ENCODE results near the gene CRYBB3.

CRYBB3 gene

DNA sequence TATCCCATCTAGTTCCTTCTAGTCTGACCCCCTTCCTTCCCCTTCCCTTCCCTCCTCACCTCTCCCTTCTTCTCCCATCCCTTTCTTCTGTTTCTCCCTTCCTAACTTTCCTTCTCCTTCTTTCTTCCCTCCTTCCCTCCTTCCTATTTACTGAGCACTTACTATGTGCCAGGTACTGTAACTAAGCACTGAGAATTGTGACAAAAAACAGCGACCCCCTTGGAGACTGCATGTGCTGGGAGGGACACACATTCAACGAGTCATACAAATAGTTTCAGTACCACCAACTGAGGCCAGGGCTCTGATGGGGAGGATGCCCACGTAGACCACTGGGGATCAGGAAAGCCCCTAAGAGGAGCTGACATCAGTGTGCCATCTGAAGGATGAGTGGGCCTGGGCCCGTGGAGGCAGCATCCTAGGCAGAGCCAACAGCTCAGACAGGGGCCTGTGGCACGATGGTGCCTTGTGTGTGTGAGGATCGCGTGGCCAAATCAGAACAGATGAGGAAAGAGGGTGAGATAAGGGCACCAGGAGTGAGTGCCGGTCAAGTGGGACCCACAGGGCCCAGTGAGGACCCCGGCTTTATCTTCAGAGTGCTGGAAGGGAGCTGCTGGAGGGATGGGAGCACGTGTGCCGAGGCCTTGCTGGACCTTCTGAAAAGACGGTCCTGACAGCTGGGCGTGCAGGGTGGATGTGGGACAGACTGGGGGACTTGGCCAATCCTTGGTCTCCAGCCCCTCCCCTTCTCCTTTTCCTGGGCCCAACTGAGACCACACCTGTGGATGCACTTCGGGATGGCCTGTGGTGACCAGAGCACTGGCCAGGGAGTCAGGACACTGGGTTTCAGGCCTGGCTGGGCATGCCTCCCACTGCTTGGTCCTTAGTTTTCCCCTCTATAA is 38.4 kb upstream of the CRYBB3 start:
- H3K4me3 ChIP-seq (ENCODE audit: low read depth, low read length): no peak overlapping the region
- TF ChIP-seq, protein P1, sequence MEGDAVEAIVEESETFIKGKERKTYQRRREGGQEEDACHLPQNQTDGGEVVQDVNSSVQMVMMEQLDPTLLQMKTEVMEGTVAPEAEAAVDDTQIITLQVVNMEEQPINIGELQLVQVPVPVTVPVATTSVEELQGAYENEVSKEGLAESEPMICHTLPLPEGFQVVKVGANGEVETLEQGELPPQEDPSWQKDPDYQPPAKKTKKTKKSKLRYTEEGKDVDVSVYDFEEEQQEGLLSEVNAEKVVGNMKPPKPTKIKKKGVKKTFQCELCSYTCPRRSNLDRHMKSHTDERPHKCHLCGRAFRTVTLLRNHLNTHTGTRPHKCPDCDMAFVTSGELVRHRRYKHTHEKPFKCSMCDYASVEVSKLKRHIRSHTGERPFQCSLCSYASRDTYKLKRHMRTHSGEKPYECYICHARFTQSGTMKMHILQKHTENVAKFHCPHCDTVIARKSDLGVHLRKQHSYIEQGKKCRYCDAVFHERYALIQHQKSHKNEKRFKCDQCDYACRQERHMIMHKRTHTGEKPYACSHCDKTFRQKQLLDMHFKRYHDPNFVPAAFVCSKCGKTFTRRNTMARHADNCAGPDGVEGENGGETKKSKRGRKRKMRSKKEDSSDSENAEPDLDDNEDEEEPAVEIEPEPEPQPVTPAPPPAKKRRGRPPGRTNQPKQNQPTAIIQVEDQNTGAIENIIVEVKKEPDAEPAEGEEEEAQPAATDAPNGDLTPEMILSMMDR (conservative IDR thresholded peaks at IDR 0.05; ENCODE audit: low read depth, low read length): no peak
- no peak for DNase-seq (ENCODE audit: low read depth)

DNA sequence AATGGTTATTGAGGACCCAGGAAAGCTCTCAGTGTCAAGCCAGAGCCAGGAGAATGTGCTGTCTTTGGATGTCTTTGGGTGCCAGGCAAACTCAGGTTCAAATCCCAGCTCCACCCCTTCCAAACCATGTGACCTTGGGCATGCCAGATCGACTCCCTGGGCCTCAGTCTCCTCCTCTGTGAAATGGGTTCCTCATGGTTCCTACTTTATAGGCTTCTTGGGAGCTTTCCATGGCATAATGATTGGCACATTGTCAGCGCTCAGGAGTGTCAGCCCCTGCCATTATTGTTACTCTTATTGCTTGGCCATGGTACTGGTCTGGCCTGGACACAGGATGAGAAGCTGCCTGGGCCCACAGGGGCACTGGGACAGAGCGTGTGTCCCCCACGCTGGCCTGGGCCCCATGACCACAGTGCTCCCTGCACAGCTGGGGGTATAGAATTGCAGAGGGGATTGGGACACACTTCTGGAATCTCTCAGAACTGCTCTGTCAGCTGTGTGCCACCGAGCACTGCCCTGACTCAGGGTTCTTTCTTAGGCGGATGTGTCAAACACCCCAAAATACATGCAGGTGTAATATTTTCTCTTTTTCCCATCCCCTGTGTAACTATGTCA is 37.6 kb upstream of the CRYBB3 start:
- DNase-seq (ENCODE audit: low read depth): no peak
- no peak overlapping the region for H3K4me3 ChIP-seq (ENCODE audit: low read depth, low read length)
- TF ChIP-seq, protein P1 (conservative IDR thresholded peaks at IDR 0.05; ENCODE audit: low read depth, low read length): no peak

DNA sequence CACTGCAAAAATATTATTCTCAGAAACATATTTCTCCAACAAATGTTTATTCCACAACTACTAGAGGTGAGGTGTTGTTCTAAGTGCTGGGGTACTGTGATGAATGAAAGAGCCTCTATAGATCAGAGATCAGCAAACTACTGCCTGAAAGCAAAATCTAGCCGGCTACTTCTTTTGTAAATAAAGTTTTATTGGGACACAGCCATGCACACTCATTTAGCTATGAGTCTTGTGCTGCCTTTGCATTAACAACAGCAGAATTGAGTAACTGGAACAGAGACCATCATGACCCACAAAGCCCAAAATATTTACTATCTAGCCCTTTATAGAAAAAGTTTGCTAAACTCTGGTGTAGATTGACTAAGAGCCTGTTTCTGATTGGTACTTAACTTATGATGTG is 37.1 kb upstream of the CRYBB3 start:
- TF ChIP-seq, protein P1 (conservative IDR thresholded peaks at IDR 0.05; ENCODE audit: low read depth, low read length): no peak
- no peak for DNase-seq (ENCODE audit: low read depth)

DNA sequence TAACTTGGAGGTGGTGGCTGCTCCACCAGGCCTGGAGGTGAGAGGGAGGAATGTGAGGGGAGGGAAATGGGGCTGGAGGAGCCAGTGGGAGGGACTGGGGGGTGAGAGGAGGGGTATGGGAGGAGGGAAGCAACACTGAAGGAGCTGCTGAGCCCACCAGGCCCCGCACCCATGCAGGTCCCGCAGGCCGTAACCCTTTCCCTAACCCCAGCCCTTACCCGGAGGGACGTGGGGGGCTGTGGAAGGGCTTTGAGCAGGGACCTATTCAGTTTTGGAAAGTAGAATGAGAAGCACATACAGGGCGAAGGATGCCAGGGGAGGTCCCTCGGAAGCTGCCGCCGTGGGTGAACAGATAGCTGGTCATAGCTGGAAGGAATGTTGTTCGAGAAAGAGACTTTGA is 33.9 kb upstream of the CRYBB3 start:
- no peak overlapping the region for H3K4me3 ChIP-seq (ENCODE audit: low read depth, low read length)
- TF ChIP-seq, protein P1 (conservative IDR thresholded peaks at IDR 0.05; ENCODE audit: low read depth, low read length): no peak
- no peak for DNase-seq (ENCODE audit: low read depth)

More for the DNA sequence above, 37.1 kb upstream of the CRYBB3 start:
- no peak overlapping the region for H3K4me3 ChIP-seq (ENCODE audit: low read depth, low read length)

DNA sequence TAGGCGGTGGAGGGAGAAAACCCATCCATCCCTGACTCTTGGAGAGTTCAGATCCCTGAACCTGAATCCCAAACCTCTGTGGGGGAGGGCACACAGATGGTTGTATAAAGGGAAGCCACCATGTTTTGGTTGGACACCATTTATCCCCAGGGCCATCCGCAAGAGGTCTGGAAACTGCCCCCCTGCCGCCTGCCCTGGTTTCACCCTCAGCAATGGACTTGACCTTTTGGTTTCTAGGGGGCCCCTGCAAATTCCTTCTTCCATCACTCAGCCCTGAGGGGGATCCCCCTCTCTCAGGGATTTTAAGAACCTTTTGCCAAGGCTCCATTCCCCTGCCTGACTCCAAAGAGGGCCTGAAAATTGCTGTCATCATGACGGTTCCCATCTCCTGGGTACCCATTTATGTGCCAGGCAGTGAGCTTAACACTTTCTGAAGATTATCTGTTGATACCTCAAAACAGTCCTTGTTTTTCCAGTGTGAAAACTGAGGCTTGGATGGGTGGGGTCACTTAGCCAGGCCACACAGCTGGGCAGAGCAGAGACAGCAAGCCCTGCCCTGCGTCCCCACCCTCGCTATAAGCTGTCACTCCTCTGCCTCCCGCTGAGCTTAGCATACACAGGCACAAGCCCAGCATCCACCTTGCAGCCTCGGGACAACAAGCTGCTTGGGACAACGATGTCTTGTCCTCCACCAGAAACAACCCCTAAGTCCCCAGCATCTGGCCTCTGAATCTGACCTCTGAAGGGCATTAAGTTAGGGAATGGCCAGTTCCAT is 33.2 kb upstream of the CRYBB3 start:
- TF ChIP-seq, protein P1 (conservative IDR thresholded peaks at IDR 0.05; ENCODE audit: low read depth, low read length): no peak

DNA sequence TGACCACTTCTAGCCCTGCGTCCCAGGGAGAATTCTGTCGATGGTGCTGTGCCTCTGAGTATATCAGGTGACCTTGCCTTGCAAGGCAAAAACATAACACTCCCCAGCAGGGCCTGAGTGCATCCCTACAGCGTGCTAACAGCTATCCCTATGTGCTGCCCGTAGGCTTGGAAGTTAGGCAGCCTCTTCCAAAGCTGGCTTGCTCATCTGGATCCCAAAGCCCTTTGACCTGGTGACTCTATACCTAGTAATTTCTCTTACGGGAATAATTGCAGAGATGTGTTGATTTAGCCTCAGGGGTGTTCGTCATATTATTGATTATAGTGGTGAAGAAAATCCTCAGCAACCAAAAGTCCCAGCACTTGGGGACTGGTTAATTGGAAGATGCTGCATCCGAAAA is 32.6 kb upstream of the CRYBB3 start:
- H3K4me3 ChIP-seq (ENCODE audit: low read depth, low read length): no peak overlapping the region
- no peak for DNase-seq (ENCODE audit: low read depth)
- TF ChIP-seq, protein P1 (conservative IDR thresholded peaks at IDR 0.05; ENCODE audit: low read depth, low read length): no peak

More for the DNA sequence above, 33.2 kb upstream of the CRYBB3 start:
- no peak overlapping the region for H3K4me3 ChIP-seq (ENCODE audit: low read depth, low read length)
- no peak for DNase-seq (ENCODE audit: low read depth)
